HG03175 (cell line): ENCODE data around the gene IL1R1.

Experiments used
- ATAC-seq: cut with Tn5 transposase; IDR thresholded peaks from one replicate; pipeline ENCODE4 v1.9.1; 2021; ENCODE audit warnings: mild to moderate bottlenecking, moderate library complexity; ENCODE audit not compliant: unreplicated experiment

Gene IL1R1

DNA sequence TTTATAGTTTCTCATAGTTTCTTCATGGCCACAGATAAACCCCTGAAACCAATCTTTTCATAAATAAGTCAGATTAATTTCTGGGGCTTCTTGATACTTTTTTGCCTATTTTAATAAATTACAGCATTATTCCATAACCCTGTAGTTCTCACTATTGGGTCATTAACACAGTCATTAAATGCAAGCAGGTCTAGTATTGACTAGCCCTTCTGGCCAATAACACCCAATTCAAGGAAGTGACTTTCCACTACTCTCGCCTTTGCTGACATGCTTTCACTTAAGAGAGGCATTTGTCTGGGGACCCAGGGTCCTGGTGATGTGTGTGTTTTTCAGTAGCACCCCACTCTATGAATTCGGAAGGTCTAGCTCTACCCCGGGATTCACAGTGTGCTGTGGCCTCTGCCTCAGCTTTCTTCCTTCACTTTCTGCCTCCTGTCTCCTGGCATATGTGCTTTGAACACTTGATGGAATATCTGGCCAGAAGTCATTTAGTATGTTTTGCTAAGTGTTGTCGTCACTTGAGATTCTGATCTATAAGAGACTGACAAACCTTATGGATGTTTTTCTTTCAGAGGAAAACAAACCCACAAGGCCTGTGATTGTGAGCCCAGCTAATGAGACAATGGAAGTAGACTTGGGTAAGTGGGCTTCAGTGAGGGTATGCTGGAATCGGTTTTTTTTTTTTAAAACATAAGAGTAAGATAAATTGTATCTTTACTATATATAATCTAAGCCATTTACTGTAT is 25.7 kb downstream of the IL1R1 start:
- ATAC-seq: no peak

DNA sequence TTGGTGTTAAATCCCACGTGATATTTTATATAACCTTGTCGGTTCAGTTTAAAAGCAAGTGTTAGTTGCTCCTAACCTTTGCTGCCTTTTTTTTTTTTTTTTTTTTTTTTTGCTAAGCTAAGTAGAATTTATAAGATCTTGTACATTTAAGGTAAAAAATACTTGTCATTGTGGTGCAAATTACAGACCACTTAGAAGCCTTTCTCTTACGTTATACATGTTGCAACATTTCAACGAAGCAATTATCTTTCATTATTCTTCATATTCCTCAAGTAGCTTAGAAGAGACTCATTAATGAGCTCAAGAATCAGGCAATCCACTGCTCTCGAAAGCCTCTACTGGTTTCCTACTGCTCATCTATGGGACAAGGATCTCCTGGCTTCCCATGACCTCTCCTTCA is 29.4 kb downstream of the IL1R1 start:
- ATAC-seq: no peak

DNA sequence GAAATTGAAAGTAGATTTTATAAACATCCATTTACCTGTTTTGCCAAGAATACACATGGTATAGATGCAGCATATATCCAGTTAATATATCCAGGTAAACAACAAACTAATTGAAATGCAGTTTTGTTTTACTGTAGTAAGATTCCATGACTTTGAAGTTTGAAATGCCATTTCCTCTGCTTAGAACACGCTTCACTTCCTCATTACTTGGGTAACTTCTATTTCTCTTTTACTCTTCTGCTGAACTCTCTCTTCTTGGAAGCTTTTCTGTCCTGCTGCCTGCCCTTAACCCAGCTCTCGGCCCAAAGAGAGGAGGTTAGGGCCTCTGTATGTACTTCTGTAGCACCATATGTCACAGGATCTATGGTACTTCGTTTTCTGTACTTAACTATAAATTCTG is 30.2 kb downstream of the IL1R1 start:
- no peak for ATAC-seq

DNA sequence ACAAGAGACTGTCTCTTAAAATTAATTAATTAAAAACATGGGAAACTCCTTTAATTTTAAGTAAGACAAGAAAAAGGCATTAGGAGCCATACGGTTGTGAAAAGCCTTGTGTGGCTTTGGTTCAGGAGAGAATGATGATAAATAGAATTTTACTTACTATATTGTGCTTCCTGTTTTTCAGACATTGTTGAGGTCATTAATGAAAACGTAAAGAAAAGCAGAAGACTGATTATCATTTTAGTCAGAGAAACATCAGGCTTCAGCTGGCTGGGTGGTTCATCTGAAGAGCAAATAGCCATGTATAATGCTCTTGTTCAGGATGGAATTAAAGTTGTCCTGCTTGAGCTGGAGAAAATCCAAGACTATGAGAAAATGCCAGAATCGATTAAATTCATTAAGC is 33.6 kb downstream of the IL1R1 start:
- ATAC-seq: no peak

DNA sequence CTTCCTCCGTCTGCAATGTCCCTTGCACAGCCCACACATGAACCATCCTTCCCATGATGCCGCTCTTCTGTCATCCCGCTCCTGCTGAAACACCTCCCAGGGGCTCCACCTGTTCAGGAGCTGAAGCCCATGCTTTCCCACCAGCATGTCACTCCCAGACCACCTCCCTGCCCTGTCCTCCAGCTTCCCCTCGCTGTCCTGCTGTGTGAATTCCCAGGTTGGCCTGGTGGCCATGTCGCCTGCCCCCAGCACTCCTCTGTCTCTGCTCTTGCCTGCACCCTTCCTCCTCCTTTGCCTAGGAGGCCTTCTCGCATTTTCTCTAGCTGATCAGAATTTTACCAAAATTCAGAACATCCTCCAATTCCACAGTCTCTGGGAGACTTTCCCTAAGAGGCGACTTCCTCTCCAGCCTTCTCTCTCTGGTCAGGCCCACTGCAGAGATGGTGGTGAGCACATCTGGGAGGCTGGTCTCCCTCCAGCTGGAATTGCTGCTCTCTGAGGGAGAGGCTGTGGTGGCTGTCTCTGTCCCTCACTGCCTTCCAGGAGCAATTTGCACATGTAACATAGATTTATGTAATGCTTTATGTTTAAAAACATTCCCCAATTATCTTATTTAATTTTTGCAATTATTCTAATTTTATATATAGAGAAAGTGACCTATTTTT is 35.4 kb downstream of the IL1R1 start:
- no peak for ATAC-seq

DNA sequence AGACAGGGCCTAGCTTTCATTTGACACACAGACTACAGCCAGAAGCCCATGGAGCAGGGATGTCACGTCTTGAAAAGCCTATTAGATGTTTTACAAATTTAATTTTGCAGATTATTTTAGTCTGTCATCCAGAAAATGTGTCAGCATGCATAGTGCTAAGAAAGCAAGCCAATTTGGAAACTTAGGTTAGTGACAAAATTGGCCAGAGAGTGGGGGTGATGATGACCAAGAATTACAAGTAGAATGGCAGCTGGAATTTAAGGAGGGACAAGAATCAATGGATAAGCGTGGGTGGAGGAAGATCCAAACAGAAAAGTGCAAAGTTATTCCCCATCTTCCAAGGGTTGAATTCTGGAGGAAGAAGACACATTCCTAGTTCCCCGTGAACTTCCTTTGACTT is 36.5 kb downstream of the IL1R1 start:
- ATAC-seq: no peak

DNA sequence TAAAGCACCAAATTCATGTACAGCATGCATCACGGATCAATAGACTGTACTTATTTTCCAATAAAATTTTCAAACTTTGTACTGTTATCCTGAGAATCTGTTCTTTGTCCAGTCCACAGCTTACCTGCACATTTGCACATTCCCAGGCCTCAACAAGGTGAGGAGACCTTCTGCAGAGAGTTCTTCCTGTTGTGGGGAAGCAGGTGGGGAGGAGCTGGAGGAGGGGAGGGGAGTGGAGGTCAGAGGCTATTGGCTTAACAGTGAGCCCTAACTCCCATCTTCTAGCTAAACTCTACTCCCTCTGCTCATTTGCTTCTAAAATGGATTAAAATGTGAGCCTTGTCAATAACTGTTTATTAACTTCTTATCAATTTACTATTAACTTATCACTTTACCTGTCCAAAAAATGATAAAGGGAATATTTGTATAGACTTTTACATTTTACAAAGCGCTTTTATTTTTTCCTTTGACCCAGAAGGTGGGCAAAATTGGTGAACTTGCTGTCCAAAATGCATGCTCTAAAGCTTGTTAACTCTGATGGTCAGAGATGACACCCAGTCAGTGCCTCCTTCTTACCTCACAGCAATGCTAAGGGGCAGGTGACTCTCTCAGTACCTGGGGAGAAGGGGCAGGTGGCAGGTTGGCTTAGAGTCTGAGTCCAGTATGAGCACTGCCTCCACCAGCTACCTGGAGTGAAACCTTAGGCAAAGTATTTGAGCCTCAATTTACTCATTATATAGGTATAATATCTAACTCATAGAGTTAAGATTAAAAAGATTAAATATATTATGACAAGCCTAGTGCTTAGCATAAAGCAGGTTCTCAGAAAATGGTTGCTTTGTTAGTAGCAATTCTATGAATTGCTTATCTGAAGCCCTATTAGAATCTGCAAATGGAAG is 37.5 kb downstream of the IL1R1 start:
- ATAC-seq: no peak

DNA sequence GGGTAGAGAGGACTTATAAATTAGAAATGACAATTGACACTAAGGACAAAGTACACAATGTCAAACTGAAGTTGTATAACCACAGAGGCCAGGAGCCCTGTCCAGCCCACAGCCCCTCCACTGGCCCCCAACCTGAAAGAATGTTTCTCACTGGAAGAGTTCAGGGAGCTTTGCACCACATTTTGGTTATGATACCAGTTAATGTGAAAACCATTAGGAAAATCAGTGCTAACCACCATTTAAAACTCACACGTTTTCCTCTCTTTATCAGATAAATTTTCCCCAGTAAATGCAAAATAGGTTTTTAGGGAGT is 38.1 kb downstream of the IL1R1 start:
- ATAC-seq: no peak

DNA sequence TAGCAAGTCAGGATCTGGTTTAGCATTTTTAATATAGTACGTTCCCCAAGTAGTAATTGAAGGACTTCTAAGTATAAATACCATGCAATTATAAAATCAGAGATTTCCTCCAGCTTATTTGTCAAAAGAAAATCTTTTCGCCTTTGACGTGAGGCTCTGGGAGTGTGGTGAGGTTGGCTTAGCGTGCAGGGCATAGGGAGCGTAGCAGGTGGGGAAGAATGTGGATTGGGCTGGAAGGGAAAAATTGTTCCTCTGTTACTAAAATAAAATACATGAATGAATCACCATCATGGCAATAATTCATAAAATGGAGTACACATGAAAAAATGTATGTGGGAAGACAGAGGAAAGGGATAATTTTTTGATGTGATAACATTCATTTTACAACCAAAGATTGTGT is 38.8 kb downstream of the IL1R1 start:
- no peak for ATAC-seq

DNA sequence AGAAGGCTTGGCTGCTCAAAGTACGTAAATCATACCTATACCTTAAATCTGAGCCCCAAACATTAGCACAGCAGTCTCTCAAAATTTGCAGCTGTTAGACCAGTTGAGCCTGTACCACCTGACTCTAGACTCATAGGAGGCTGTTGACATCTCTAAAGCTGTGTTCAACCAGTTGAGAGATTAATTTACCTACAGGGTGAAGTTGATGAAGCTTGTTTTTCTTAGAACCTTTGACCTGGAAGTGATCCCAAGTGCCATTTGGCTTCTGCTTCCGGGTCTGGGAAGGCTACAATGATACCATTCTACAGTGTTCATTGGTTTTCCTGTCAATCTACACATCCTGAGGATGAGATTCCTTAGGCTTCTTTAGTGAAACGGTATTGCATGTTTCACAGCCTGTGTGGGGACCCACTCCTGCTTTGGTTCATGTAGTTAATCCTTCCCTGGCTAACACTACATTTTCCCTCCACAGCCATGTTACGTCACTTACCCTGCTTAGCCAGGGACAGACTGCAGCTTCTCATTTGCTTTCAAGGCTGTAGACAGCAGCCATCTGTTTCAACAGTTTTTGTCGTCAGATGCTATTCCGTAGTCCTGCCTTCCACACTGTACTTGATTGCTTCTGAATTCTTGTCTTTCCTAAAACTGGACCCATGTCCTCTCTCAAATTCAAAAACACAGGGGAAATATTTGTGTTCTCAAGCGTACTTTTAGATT is 39.5 kb downstream of the IL1R1 start:
- no peak for ATAC-seq

DNA sequence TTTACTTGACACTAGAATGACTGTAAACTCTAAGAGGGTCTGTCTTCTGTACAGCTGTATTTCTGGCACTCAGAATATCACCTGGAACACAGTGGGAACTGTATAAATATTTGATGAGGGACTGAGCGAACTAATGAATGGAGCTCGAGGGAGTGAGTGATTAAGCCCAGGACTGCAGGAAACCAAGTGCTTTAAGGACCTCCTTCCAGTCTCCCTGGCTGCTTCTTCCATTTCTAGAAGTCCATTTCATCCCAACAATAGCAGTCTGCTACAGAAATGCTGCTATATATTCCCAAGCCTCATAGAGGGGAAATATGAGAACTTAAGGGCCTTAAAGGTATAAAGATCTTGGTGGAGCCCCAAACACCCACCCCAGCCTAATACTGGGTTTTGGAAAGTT is 41.5 kb downstream of the IL1R1 start:
- ATAC-seq: no peak

DNA sequence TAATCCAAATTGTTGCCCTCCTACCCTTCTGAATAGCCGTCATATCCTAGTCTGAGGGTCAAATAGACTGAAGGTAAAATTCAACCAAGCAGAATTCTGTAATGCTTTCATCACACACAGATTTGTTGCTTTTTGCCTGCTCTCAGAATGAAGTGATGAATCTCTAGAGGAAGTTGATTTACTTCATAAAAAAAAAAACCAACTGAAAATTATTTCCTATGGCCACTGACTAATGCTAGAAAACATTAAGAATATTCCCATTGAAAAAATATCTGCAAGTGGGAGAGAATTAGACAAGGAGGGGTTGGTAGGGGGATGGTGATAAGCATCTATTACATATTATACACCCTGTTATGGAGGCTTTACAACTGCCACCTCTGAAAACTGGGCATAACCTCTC is 42.0 kb downstream of the IL1R1 start:
- ATAC-seq: no peak

DNA sequence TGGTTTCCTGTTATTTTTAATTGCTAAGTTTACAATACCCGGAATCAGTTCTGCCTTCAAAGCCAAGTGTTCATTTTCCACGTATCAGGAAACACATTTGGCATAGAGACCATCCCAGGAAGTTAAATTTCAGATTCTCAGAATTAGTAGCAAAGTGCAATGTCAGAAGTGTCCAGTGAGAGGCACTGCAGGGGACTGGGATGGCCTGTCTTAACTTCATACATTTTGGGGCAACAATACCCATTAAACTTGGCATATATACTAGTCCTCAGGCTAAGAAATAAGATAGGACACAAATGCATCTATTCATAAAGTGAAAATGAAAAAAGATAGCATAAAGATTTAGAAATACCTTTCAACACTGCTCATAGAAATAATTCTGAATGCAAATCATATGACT is 42.8 kb downstream of the IL1R1 start:
- ATAC-seq: no peak

DNA sequence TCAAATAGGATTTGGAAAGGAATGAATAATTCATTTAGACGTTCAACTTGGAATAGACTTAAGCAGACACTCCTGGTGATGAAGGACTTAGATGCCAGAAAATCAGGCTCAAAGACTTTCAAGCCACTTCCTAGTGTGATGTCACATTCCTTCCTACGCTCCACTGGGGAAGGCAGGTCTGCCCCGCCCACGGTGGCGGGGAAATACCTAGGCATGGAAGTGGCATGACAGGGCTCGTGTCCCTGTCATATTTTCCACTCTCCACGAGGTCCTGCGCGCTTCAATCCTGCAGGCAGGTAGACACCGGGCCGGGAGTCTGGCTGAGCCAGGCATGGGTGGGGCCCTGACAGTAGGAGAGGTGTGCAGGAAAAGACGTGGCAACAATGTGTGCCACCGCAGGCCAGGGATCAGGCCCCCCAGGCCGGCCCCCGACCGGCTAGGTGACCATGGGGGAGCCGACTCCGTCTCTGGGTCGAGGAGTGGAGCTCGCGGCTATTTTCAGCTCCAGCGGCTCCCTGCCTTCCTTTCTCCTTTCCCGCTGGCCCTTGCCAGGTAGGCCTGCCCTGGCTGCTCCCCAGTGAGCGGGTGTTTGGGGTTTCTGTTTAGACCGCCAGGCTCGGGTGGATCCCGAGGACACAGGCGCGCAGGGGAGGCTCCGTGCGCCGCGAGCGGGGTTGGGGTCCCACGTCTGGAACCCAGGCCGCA is 44.4 kb downstream of the IL1R1 start, which contains the start of gene IL1RL2:
Gene IL1RL2, plus strand, starts transcription at position 233 of the 705 bp plus-strand sequence. CDS start 845 bp downstream, outside the sequence.
- no peak for ATAC-seq

DNA sequence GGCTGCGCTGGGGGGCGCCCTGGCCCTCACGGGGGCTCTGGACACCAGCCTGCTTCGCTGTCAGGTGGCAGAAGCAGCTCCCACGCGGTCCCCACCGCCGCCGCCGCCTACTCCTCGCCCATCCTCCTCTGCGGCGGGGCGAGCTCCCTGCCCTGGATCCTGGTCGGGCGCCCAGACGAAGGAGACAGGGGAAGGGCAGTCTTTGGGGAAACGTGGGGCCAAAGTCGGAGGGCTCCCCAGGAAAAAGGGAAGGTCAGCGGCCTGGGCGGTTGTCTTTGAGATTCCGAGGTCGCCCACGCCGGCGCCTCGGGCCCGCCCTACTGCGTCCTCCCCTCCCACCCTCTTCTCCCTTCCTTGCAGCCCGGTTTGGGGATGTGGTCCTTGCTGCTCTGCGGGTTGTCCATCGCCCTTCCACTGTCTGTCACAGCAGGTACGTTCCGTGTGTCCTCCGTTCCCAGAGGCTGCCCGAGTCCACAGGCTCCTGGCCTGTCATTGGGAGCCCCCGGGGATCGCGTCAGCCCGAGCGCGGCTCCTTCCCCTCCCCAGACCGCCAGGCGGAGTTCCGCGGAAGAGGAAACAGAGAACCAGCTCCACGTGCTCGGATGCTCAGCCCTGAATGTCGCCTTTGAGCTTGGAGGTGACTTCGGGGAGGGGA is 45.1 kb downstream of the IL1R1 start:
- no peak for ATAC-seq

DNA sequence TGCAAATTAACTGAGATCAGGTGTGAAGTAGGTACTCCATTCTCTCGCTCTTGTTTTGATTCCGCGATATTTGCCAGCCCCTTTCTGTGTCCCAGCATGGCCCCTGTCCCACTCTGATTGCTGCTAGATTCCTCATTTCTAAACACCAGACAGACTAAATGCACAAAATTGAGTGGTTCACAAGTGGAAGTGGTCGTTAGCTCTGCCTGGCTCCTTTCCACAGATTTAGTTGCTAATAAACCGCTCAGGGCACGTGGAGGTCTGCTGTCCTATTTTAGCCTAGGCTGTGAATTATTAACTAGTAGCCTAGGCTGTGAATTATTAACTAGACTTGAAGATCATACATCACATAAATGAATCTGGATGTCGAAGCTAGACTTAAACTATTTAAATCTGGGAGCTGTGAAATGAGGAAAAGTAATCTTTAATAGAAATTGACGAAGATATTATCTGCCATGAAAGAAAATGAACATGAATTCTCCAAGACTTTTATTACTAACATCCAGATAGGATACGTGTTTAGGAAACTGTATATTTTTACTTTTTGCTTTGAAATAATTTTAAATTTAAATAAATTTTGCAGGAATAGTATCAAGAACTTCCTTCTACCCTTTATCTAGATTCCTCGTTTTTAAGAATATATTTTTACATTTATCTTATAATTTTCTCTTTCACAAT is 48.0 kb downstream of the IL1R1 start:
- no peak for ATAC-seq

DNA sequence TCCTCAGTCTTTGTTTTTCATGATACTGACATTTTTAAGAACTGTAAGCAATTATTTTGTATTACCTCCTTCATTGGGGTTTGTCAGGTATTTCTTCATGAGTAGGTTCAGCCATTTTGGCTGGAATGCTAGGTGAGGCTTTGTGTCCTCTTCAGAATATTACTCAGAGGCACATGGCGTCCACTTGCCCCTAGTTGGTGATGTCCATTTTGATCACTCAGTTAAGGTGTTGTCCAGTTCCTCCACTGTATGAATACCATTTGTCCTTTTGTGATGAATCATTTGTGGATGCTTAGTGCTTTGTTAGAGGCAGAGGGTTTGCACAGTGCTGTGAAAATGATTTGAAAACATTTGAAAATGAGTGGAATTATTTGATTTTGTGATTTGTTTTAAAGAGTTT is 49.0 kb downstream of the IL1R1 start:
- no peak for ATAC-seq

DNA sequence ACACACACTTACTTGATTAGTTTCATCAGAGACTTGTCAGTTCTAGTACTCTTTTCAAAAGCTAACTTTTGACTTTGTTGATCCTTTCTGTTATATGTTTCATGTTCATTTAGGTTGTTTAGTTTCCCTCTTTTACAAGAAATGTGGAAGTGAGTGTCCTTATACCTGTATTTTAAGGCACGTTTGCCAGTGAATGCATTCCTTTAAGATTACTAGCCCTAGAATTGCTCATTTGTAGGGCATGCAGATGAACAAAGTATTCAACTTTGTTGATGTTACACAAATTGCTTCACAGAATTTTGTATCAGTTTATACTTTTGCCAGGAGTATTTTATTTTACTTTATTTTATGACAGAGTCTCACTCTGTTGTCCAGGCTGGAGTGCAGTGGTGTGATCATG is 50.5 kb downstream of the IL1R1 start:
- ATAC-seq: no peak

DNA sequence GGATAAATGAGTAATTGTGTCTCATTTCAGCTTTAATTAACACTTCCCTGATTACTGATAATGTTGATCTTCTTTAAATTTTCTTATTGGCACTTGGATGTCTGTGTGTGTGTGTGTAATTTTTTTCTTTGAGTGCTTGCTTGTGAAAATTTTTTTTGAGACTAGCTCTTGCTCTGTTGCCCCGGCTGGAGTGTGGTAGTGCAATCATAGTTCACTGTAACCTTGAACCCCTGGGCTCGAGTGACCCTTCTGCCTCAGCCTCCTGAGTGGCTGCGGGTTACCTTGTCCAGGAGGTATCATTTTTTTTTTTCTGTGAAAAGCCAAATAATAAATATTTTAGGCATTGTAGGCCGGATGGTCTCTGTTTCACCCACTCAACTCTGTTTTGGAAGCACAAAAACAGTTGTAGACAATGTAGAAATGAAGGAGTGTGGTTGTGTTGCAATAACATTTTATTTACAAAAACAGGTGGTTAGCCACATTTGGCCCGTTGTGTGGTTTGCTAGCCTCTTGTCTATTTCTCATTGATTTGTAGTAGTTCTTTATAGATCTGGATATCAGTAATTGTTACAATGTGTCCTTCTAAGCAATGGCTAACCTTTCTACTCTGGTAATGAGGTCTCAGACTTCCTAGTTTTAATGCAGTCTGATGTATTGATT is 52.2 kb downstream of the IL1R1 start:
- ATAC-seq: no peak
